ENCODE data around the gene RHPN2. TPM values are rescaled to one million over a fixed set of nuclear protein-coding genes. Genes with fewer than 3 reads are reported as not detected.
"Not testable (repeated sequence)": the region's sequence is repeated elsewhere in the genome, so short reads cannot be mapped to it uniquely, and the experiment has no call there.

RHPN2 gene
- total RNA-seq, 1 experiment from 2014 or later, result 29.2 TPM

- H3K56ac ChIP-seq (ENCODE audit: insufficient read length, low read depth, low read length); H3K23ac ChIP-seq (ENCODE audit: insufficient read length, low read depth, low read length); H3K18ac ChIP-seq (ENCODE audit: insufficient read length, low read depth, low read length); H3K23me2 ChIP-seq (ENCODE audit: insufficient read length, low read depth, low read length, poor library complexity, severe bottlenecking); H2AK5ac ChIP-seq (ENCODE audit: insufficient read length, low read length); H3K27me3 ChIP-seq (ENCODE audit: insufficient read depth, low read length); H3K27ac Mint-ChIP-seq; H3K4ac ChIP-seq (ENCODE audit: low read depth, low read length); H4K8ac ChIP-seq (replicated peaks; ENCODE audit: insufficient read length, low read depth, low read length); H3K4me1 Mint-ChIP-seq; H3K4me3 Mint-ChIP-seq; H3T11ph ChIP-seq (ENCODE audit: low read length); H4K91ac ChIP-seq (ENCODE audit: insufficient read length, low read depth, low read length); H2BK12ac ChIP-seq (ENCODE audit: insufficient read length, low read depth, low read length); H3K79me1 ChIP-seq (ENCODE audit: insufficient read depth, low read depth, low read length, poor library complexity, severe bottlenecking); H3K9ac ChIP-seq (ENCODE audit: extremely low read depth, insufficient read length, low read length); H3K14ac ChIP-seq (ENCODE audit: insufficient read depth, low read length); H2BK15ac ChIP-seq (ENCODE audit: low read depth, low read length); H3K27me3 Mint-ChIP-seq (ENCODE audit: low read depth); H3K9me3 Mint-ChIP-seq; H3K27ac ChIP-seq (ENCODE audit: insufficient read length, low read depth, low read length); H4K20me1 ChIP-seq (ENCODE audit: control insufficient read depth, insufficient read depth, insufficient read length); DNase-seq; H4K5ac ChIP-seq (ENCODE audit: insufficient read length, low read depth, low read length); H3K4me2 ChIP-seq (ENCODE audit: insufficient read depth, insufficient read length, low read length); H2BK20ac ChIP-seq (ENCODE audit: low read depth, low read length, poor library complexity, severe bottlenecking); H2BK5ac ChIP-seq (ENCODE audit: insufficient read length, low read length); H3K4me1 ChIP-seq (ENCODE audit: insufficient read depth, low read length); H2AFZ ChIP-seq (ENCODE audit: low read length); H2BK120ac ChIP-seq (ENCODE audit: low read depth, low read length, poor library complexity, severe bottlenecking); H3K9me3 ChIP-seq (ENCODE audit: control insufficient read depth, low read depth, low read length); H3K79me2 ChIP-seq (ENCODE audit: insufficient read depth, low read length): not testable (repeated sequence)
- H3K36me3 Mint-ChIP-seq (ENCODE audit: insufficient read depth in 1 of 3, low read depth in 3 of 3), result peaks cover 28 to 76% (median 70%) of the 10 kb centered on the region in 3 experiments
- WGBS (ENCODE audit: extremely low coverage, insufficient read length, low lambda C conversion rate), result no CpG with 5 or more reads among the region's 17 CpGs
These were observed 68.7 kb downstream of the RHPN2 start for GRCh38 chr19:32995966-32996365.

All from H9 (cell line).